WTC11 (cell line): ENCODE measurements around the gene GREM1. TPM values are rescaled to one million over a fixed set of nuclear protein-coding genes. Genes with fewer than 3 reads are reported as not detected.

ENCODE experiments used
- ATAC-seq: fragments of 200-7000 bp; cut with Tn5 transposase; 2 replicates; pipeline ENCODE4 v1.10.0; 2021; ENCODE audit warnings: mild to moderate bottlenecking, moderate library complexity
- CTCF ChIA-PET: fragments of 300-600 bp; sonication (Branson Sonifier 250); formaldehyde crosslinking; loops from one replicate; lab custom pipeline; 2021; ENCODE audit warnings: antibody characterized with exemption; lab: Charles Lee
- POLR2A ChIA-PET: fragments of 350-600 bp; sonication (Branson Sonifier 250); formaldehyde crosslinking; loops from one replicate; lab custom pipeline; 2021; ENCODE audit warnings: antibody characterized with exemption; lab: Charles Lee
- DNase-seq: peaks from one replicate; pipeline ENCODE4 v3.0.0; 2021; ENCODE audit warnings: low spot score
- H3K27ac Mint-ChIP-seq: 2 replicates; pipeline ENCODE4 v1.8.0; 2021; ENCODE audit warnings: mixed read lengths
- H3K27me3 Mint-ChIP-seq: 2 replicates; pipeline ENCODE4 v1.8.0; 2021; ENCODE audit warnings: low read depth, mild to moderate bottlenecking, moderate library complexity, mixed read lengths
- H3K36me3 Mint-ChIP-seq: 2 replicates; pipeline ENCODE4 v1.8.0; 2021; ENCODE audit warnings: mixed read lengths
- H3K4me1 Mint-ChIP-seq: 2 replicates; pipeline ENCODE4 v1.8.0; 2022; ENCODE audit warnings: mixed read lengths
- H3K4me3 Mint-ChIP-seq: 2 replicates; pipeline ENCODE4 v1.8.0; 2021; ENCODE audit warnings: mild to moderate bottlenecking, moderate library complexity, mixed read lengths
- H3K9me3 Mint-ChIP-seq: 2 replicates; pipeline ENCODE4 v1.8.0; 2021; ENCODE audit warnings: mixed read lengths
- ATF1 ChIP-seq: sonication (generic); formaldehyde crosslinking; IDR thresholded peaks from 2 replicates; pipeline ENCODE4 v1.8.1; 2023; ENCODE audit warnings: mild to moderate bottlenecking, moderate library complexity, missing genetic modification reagents
- FOXK1 ChIP-seq: sonication (generic); formaldehyde crosslinking; IDR thresholded peaks from 2 replicates; pipeline ENCODE4 v1.8.0; 2022; ENCODE audit warnings: mild to moderate bottlenecking, moderate library complexity, missing genetic modification reagents
- JUN ChIP-seq: sonication (generic); formaldehyde crosslinking; IDR thresholded peaks from 2 replicates; pipeline ENCODE4 v1.8.0; 2023; ENCODE audit warnings: mild to moderate bottlenecking, missing genetic modification reagents
- NFYB ChIP-seq: sonication (generic); formaldehyde crosslinking; conservative IDR thresholded peaks from 2 replicates; pipeline ENCODE4 v1.8.0; 2022; ENCODE audit warnings: low read depth, missing genetic modification reagents
- NR1H2 ChIP-seq: sonication (generic); formaldehyde crosslinking; IDR thresholded peaks from 2 replicates; pipeline ENCODE4 v1.9.0; 2021; ENCODE audit warnings: mild to moderate bottlenecking, moderate library complexity, missing genetic modification reagents
- SOX15 ChIP-seq: fragments of 250-450 bp; sonication (Bioruptor Pico); IDR thresholded peaks from 2 replicates; pipeline ENCODE4 v1.9.0; 2021; ENCODE audit warnings: mild to moderate bottlenecking
- TP53 ChIP-seq: sonication (generic); formaldehyde crosslinking; IDR thresholded peaks from 2 replicates; pipeline ENCODE4 v1.8.1; 2023; ENCODE audit warnings: mild to moderate bottlenecking, missing genetic modification reagents
- ZNF317 ChIP-seq: sonication (generic); formaldehyde crosslinking; IDR thresholded peaks from 2 replicates; pipeline ENCODE4 v1.8.1; 2023; ENCODE audit warnings: low read depth, mild to moderate bottlenecking, moderate library complexity, missing genetic modification reagents, borderline replicate concordance
- ZNF396 ChIP-seq: fragments of 250-450 bp; sonication (Bioruptor Pico); IDR thresholded peaks from 2 replicates; pipeline ENCODE4 v1.8.0; 2021; ENCODE audit warnings: mild to moderate bottlenecking, moderate library complexity, borderline replicate concordance
- ZNF416 ChIP-seq: fragments of 250-450 bp; sonication (Bioruptor Pico); IDR thresholded peaks from 2 replicates; pipeline ENCODE4 v1.9.0; 2021; ENCODE audit warnings: mild to moderate bottlenecking, inconsistent platforms
- total RNA-seq: library from RNA; stranded (reverse); gene quantifications from 3 replicates; pipeline ENCODE4 v1.2.3, GENCODE V29; 2021
- TF ChIP-seq, protein P1 (sequence below): sonication (generic); formaldehyde crosslinking; IDR thresholded peaks from 2 replicates; pipeline ENCODE4 v1.8.0; 2022; ENCODE audit warnings: mild to moderate bottlenecking, missing genetic modification reagents
- TF ChIP-seq, protein P2 (sequence below): sonication (generic); formaldehyde crosslinking; IDR thresholded peaks from 2 replicates; pipeline ENCODE4 v1.8.1; 2023; ENCODE audit warnings: mild to moderate bottlenecking, missing genetic modification reagents, borderline replicate concordance
- TF ChIP-seq, protein P3 (sequence below): sonication (generic); formaldehyde crosslinking; IDR thresholded peaks from 2 replicates; pipeline ENCODE4 v1.8.0; 2023; ENCODE audit warnings: missing genetic modification reagents
- TF ChIP-seq, protein P4 (sequence below): sonication (generic); formaldehyde crosslinking; IDR thresholded peaks from 2 replicates; pipeline ENCODE4 v1.8.0; 2023; ENCODE audit warnings: mild to moderate bottlenecking, missing genetic modification reagents
- TF ChIP-seq, protein P5 (sequence below): sonication (generic); formaldehyde crosslinking; IDR thresholded peaks from 2 replicates; pipeline ENCODE4 v1.8.1; 2023; ENCODE audit warnings: mild to moderate bottlenecking, missing genetic modification reagents, moderate library complexity

Gene GREM1
- total RNA-seq, 1 experiment from 2014 or later = 0.59 TPM

DNA sequence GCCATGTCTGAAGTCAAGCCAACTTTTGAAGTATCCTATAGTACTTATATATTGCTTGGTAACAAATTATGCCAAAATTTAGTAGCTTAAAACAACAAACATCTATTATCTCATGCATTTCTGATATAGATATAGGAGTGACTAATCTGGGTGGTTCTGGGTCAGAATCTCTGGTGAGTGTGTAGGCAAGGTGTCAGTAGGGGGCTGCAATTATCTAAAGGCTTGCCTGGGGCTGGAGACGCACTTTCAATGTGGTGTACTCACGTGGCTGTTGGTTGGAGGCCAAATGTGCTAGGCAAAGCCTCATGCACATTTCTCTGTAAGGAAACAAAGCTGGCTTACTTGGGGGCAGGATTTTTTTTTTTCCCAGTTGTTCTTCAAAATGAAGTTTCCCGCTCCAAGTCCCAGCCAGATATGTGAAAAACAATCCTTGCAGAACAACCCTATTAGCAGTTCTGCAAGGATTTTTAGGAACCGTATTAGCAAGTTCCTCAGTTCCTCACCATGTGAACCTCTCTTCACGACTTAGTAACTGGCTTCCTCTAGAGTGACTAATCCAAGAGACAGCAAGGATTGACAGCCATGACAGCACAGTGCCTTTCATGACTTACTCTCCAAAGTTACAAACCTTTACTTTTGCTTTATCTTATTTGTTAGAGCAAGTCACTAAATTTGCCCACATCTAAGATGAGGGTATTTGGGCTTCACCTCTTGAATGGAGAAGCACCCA is 25.8 kb downstream of the GREM1 start:
- peaks cover 36% of the 10 kb centered on the region for H3K9me3 Mint-ChIP-seq
- TF ChIP-seq TP53 (CRISPR knock-in tag) = no peak
- no peak for TF ChIP-seq ATF1 (CRISPR knock-in tag)
- TF ChIP-seq, protein P1, sequence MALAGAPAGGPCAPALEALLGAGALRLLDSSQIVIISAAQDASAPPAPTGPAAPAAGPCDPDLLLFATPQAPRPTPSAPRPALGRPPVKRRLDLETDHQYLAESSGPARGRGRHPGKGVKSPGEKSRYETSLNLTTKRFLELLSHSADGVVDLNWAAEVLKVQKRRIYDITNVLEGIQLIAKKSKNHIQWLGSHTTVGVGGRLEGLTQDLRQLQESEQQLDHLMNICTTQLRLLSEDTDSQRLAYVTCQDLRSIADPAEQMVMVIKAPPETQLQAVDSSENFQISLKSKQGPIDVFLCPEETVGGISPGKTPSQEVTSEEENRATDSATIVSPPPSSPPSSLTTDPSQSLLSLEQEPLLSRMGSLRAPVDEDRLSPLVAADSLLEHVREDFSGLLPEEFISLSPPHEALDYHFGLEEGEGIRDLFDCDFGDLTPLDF = no peak
- TF ChIP-seq ZNF396 (CRISPR knock-in tag) = no peak
- TF ChIP-seq, protein P2, sequence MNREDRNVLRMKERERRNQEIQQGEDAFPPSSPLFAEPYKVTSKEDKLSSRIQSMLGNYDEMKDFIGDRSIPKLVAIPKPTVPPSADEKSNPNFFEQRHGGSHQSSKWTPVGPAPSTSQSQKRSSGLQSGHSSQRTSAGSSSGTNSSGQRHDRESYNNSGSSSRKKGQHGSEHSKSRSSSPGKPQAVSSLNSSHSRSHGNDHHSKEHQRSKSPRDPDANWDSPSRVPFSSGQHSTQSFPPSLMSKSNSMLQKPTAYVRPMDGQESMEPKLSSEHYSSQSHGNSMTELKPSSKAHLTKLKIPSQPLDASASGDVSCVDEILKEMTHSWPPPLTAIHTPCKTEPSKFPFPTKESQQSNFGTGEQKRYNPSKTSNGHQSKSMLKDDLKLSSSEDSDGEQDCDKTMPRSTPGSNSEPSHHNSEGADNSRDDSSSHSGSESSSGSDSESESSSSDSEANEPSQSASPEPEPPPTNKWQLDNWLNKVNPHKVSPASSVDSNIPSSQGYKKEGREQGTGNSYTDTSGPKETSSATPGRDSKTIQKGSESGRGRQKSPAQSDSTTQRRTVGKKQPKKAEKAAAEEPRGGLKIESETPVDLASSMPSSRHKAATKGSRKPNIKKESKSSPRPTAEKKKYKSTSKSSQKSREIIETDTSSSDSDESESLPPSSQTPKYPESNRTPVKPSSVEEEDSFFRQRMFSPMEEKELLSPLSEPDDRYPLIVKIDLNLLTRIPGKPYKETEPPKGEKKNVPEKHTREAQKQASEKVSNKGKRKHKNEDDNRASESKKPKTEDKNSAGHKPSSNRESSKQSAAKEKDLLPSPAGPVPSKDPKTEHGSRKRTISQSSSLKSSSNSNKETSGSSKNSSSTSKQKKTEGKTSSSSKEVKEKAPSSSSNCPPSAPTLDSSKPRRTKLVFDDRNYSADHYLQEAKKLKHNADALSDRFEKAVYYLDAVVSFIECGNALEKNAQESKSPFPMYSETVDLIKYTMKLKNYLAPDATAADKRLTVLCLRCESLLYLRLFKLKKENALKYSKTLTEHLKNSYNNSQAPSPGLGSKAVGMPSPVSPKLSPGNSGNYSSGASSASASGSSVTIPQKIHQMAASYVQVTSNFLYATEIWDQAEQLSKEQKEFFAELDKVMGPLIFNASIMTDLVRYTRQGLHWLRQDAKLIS (CRISPR knock-in tag) = no peak
- TF ChIP-seq ZNF416 (CRISPR knock-in tag) = no peak
- TF ChIP-seq, protein P3, sequence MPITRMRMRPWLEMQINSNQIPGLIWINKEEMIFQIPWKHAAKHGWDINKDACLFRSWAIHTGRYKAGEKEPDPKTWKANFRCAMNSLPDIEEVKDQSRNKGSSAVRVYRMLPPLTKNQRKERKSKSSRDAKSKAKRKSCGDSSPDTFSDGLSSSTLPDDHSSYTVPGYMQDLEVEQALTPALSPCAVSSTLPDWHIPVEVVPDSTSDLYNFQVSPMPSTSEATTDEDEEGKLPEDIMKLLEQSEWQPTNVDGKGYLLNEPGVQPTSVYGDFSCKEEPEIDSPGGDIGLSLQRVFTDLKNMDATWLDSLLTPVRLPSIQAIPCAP (CRISPR knock-in tag) = no peak
- no peak for TF ChIP-seq FOXK1
- TF ChIP-seq SOX15 (CRISPR knock-in tag) = no peak
- TF ChIP-seq, protein P4, sequence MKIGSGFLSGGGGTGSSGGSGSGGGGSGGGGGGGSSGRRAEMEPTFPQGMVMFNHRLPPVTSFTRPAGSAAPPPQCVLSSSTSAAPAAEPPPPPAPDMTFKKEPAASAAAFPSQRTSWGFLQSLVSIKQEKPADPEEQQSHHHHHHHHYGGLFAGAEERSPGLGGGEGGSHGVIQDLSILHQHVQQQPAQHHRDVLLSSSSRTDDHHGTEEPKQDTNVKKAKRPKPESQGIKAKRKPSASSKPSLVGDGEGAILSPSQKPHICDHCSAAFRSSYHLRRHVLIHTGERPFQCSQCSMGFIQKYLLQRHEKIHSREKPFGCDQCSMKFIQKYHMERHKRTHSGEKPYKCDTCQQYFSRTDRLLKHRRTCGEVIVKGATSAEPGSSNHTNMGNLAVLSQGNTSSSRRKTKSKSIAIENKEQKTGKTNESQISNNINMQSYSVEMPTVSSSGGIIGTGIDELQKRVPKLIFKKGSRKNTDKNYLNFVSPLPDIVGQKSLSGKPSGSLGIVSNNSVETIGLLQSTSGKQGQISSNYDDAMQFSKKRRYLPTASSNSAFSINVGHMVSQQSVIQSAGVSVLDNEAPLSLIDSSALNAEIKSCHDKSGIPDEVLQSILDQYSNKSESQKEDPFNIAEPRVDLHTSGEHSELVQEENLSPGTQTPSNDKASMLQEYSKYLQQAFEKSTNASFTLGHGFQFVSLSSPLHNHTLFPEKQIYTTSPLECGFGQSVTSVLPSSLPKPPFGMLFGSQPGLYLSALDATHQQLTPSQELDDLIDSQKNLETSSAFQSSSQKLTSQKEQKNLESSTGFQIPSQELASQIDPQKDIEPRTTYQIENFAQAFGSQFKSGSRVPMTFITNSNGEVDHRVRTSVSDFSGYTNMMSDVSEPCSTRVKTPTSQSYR = no peak
- TF ChIP-seq NFYB (CRISPR knock-in tag) = no peak
- H3K36me3 Mint-ChIP-seq = peaks cover 7% of the 10 kb centered on the region
- ATAC-seq = no peak
- no peak overlapping the region for H3K4me3 Mint-ChIP-seq
- no peak overlapping the region for H3K27ac Mint-ChIP-seq
- ChIA-PET CTCF (interaction anchor here (0.6 kb wide), 1 partner anchor 279 kb away, joined by 3 read pairs; no protein-coding TSS in a partner anchor), POLR2A (no interaction called here)
- peaks cover 17% of the 10 kb centered on the region for H3K4me1 Mint-ChIP-seq
- no peaks in the 10 kb centered on the region for H3K27me3 Mint-ChIP-seq
- no peak for DNase-seq

DNA sequence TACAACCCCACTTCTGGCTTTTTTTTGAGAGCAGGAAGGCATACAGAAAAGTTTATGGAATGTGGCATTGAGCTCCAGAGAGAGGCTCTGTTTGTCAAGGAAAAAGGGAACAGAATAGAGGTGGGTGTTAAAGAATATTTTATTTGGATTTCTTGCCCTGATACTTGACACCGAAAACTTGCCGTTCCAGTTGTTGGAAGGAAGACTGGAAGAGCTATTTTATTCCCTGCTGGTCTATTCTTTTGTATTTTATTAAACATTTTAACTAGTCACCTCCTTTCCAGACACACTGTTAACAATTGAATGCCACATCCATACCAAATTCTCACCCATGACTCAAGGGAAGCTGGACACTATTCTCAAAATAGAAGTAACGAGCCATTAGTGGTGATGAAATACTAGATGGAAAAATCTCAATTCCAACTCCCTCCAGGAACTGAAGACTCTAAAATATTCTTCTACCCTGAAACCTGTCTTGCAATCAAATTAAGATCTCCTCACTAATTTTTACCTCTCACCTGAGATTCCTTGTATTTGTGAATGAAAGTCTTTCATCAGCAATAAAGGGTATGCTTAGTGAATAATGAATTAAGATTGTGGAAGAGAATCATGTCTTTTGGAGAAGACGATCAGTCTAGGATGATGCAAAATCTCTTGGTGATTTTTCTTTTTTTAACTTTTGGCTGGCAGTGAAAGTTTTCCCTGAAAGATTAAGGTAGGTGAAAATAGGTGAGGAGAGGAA is 28.5 kb downstream of the GREM1 start:
- Mint-ChIP-seq H3K9me3 (peaks cover 20% of the 10 kb centered on the region), H3K27me3 (peaks cover 3% of the 10 kb centered on the region; the same call in 1 of the 2 replicates), H3K36me3 (no peaks in the 10 kb centered on the region), H3K4me1 (peaks cover 18% of the 10 kb centered on the region), H3K4me3 (no peak overlapping the region), H3K27ac (no peak overlapping the region)
- TF ChIP-seq, protein P5, sequence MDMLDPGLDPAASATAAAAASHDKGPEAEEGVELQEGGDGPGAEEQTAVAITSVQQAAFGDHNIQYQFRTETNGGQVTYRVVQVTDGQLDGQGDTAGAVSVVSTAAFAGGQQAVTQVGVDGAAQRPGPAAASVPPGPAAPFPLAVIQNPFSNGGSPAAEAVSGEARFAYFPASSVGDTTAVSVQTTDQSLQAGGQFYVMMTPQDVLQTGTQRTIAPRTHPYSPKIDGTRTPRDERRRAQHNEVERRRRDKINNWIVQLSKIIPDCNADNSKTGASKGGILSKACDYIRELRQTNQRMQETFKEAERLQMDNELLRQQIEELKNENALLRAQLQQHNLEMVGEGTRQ (CRISPR knock-in tag) = no peak
- TF ChIP-seq ZNF317 (CRISPR knock-in tag) (no peak), JUN (CRISPR knock-in tag) (no peak), NR1H2 (CRISPR knock-in tag) (no peak)
- DNase-seq = no peak
- CTCF ChIA-PET = interaction anchor here (0.9 kb wide), 1 partner anchor 11 kb away, joined by 3 read pairs; no protein-coding TSS in a partner anchor
- POLR2A ChIA-PET = interaction anchor here (0.5 kb wide), 1 partner anchor 45 kb away, joined by 3 read pairs; no protein-coding TSS in a partner anchor
- ATAC-seq = no peak
